ENCODE data around the gene HOXD11. TPM values are rescaled to one million over a fixed set of nuclear protein-coding genes. Genes with fewer than 3 reads are reported as not detected.
A peak's percentile ranks its signal among the peaks of the same experiment; 100 is the strongest.

Gene HOXD11
- total RNA-seq, 4 donors from 2014 or later, result not detected

GRCh38 chr2:176117823-176118371, 10.8 kb downstream of the HOXD11 start:
- Histone ChIP-seq H3K36me3 (no peaks in the 10 kb centered on the region), H3K27ac (no peak overlapping the region), H3K4me1 (peaks cover 26% of the 10 kb centered on the region), H3K27me3 (peaks cover 100% of the 10 kb centered on the region), H3K9me3 (no peaks in the 10 kb centered on the region), H3K4me3 (peak overlapping the region; percentile 35)
- TF ChIP-seq POLR2A (IDR thresholded peaks at IDR 0.05) (no peak), CTCF (IDR thresholded peaks at IDR 0.05) (no peak), EP300 (IDR thresholded peaks at IDR 0.05) (no peak), POLR2AphosphoS5 (IDR thresholded peaks at IDR 0.05) (no peak)
- WGBS, result 40% methylated on average over 11 of the region's 11 CpGs
- DNase-seq (ENCODE audit: low spot score in 2 of 2), result peak in 1 of 2 donors; percentile 40

- Histone ChIP-seq H3K9me3 (no peaks in the 10 kb centered on the region), H3K27ac (no peak overlapping the region), H3K27me3 (peaks cover 100% of the 10 kb centered on the region), H3K36me3 (no peaks in the 10 kb centered on the region), H3K4me1 (peaks cover 35% of the 10 kb centered on the region), H3K4me3 (peak overlapping the region; percentile 35)
- TF ChIP-seq EP300 (IDR thresholded peaks at IDR 0.05), result no peak
- peak in 1 of 2 donors; percentile 39 for TF ChIP-seq CTCF (IDR thresholded peaks at IDR 0.05)
- DNase-seq (ENCODE audit: low spot score in 2 of 2), result no peak
- 31% methylated on average over 24 of the region's 24 CpGs for whole genome bisulfite sequencing
Observed at GRCh38 chr2:176118601-176119339, 11.7 kb downstream of the HOXD11 start.

GRCh38 chr2:176120364-176121189, 13.5 kb downstream of the HOXD11 start:
- no peak overlapping the region for H3K4me3 ChIP-seq
- H3K27me3 ChIP-seq, result peaks cover 100% of the 10 kb centered on the region
- 47% methylated on average over 13 of the region's 13 CpGs for WGBS
- no peak for TF ChIP-seq CTCF (IDR thresholded peaks at IDR 0.05)
- TF ChIP-seq POLR2A (IDR thresholded peaks at IDR 0.05), result no peak
- TF ChIP-seq EP300 (IDR thresholded peaks at IDR 0.05), result no peak
- no peak for TF ChIP-seq POLR2AphosphoS5 (IDR thresholded peaks at IDR 0.05)
- no peak for DNase-seq (ENCODE audit: low spot score in 2 of 2)
- no peaks in the 10 kb centered on the region for H3K36me3 ChIP-seq
- no peaks in the 10 kb centered on the region for H3K9me3 ChIP-seq
- peaks cover 37% of the 10 kb centered on the region for H3K4me1 ChIP-seq
- no peak overlapping the region for H3K27ac ChIP-seq

- 20% methylated on average over 23 of the region's 53 CpGs for WGBS
- Histone ChIP-seq H3K9me3 (no peaks in the 10 kb centered on the region), H3K27me3 (peaks cover 100% of the 10 kb centered on the region), H3K27ac (peak overlapping the region; percentile 72), H3K4me3 (peak overlapping the region; percentile 62), H3K4me1 (peaks cover 36% of the 10 kb centered on the region), H3K36me3 (no peaks in the 10 kb centered on the region)
- DNase-seq (ENCODE audit: low spot score in 2 of 2), result no peak
- TF ChIP-seq EP300 (IDR thresholded peaks at IDR 0.05) (no peak), POLR2A (IDR thresholded peaks at IDR 0.05) (no peak), CTCF (IDR thresholded peaks at IDR 0.05) (no peak), POLR2AphosphoS5 (IDR thresholded peaks at IDR 0.05) (no peak)
Observed at GRCh38 chr2:176121190-176122051, 14.3 kb downstream of the HOXD11 start.

Data from suprapubic skin (tissue), 4 donors.